SU-DHL-6 (cell line): ENCODE results near the gene STK33.

Experiments
- EZH2phosphoT487 ChIP-seq: fragments of 200-600 bp; sonication (generic), shearing (Covaris generic); conservative IDR thresholded peaks from 2 replicates; pipeline ENCODE4 v1.6.1; 2018; ENCODE audit warnings: mild to moderate bottlenecking, antibody characterized with exemption, low read length, moderate library complexity, mixed read lengths
- TF ChIP-seq, protein P1 (sequence below): fragments of 200-600 bp; sonication (generic); IDR thresholded peaks from one replicate; pipeline ENCODE4 v1.5.1; 2017; ENCODE audit warnings: antibody characterized with exemption, mild to moderate bottlenecking, low read length, moderate library complexity; ENCODE audit not compliant: insufficient read depth, poor library complexity, severe bottlenecking

DNA sequence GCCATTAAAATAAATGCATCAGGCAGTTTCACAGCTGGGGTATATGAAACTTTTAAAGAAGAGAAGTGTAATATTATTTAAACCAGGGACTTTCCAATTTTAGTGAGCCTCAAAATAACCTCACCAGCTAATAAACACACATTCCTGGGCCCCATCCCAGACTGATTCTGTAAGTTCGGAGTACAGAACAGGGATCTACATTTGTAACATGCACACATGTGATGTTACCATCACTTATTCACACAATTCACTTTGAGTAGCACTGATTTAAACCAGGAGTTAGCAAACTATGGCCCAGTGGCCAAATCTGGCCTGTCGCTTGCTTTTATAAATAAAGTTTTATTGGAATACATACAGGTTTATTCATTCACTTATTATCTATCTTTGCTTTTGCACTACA, 62.0 kb downstream of the STK33 start:
- TF ChIP-seq, protein P1, sequence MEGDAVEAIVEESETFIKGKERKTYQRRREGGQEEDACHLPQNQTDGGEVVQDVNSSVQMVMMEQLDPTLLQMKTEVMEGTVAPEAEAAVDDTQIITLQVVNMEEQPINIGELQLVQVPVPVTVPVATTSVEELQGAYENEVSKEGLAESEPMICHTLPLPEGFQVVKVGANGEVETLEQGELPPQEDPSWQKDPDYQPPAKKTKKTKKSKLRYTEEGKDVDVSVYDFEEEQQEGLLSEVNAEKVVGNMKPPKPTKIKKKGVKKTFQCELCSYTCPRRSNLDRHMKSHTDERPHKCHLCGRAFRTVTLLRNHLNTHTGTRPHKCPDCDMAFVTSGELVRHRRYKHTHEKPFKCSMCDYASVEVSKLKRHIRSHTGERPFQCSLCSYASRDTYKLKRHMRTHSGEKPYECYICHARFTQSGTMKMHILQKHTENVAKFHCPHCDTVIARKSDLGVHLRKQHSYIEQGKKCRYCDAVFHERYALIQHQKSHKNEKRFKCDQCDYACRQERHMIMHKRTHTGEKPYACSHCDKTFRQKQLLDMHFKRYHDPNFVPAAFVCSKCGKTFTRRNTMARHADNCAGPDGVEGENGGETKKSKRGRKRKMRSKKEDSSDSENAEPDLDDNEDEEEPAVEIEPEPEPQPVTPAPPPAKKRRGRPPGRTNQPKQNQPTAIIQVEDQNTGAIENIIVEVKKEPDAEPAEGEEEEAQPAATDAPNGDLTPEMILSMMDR, result no peak
- TF ChIP-seq EZH2phosphoT487, result no peak
